ENCODE data around the gene RAPGEF6. TPM values are rescaled to one million over a fixed set of nuclear protein-coding genes. Genes with fewer than 3 reads are reported as not detected.

The RAPGEF6 gene
- total RNA-seq, 6 experiments from 2014 or later = 7.3 to 12.0 (median 10.2) TPM

DNA sequence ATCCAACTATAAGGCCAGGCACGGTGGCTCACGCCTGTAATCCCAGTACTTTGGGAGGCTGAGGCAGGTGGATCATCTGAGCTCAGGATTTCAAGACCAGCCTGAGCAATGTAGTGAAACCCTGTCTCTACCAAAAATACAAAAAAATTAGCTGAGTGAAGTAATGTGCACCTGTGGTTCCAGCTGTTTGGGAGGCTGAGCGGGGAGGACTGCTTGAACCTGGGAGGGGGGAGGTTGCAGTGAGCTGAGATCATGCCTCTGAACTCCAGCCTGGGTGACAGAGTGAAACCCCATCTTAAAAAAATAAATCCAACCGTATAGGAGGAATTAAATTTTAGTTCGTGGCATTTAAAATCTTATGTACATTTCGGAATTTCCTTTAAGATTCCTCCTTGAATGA lies 247.8 kb downstream of the RAPGEF6 start:
- Mint-ChIP-seq H3K4me1 (ENCODE audit: low read depth) (peaks cover 5% of the 10 kb centered on the region), H3K36me3 (ENCODE audit: low read depth) (no peaks in the 10 kb centered on the region; the same call in 1 of the 2 replicates), H3K4me3 (no peak overlapping the region), H3K9me3 (no peaks in the 10 kb centered on the region), H3K27me3 (ENCODE audit: insufficient read depth) (peaks cover 5% of the 10 kb centered on the region; the same call in 1 of the 2 replicates), H3K27ac (no peak overlapping the region)
- DNase-seq = no peak
- no peak for TF ChIP-seq CTCF (IDR thresholded peaks at IDR 0.05)

- peaks cover 10% of the 10 kb centered on the region for H3K4me1 Mint-ChIP-seq (ENCODE audit: low read depth)
- H3K9me3 Mint-ChIP-seq = no peaks in the 10 kb centered on the region
- H3K4me3 Mint-ChIP-seq = no peak overlapping the region
- TF ChIP-seq CTCF (IDR thresholded peaks at IDR 0.05) = no peak
- H3K36me3 Mint-ChIP-seq (ENCODE audit: low read depth) = peaks cover under 1% of the 10 kb centered on the region; the same call in 1 of the 2 replicates
- peaks cover 5% of the 10 kb centered on the region; the same call in 1 of the 2 replicates for H3K27me3 Mint-ChIP-seq (ENCODE audit: insufficient read depth)
- H3K27ac Mint-ChIP-seq = no peak overlapping the region
- DNase-seq = no peak
Measured at GRCh38 chr5:131386779-131387178, 248.2 kb downstream of the RAPGEF6 start.

- Mint-ChIP-seq H3K27me3 (ENCODE audit: insufficient read depth) (peaks cover 5% of the 10 kb centered on the region; the same call in 1 of the 2 replicates), H3K9me3 (no peaks in the 10 kb centered on the region), H3K36me3 (ENCODE audit: low read depth) (peaks cover 4% of the 10 kb centered on the region; the same call in 1 of the 2 replicates), H3K4me3 (no peak overlapping the region), H3K4me1 (ENCODE audit: low read depth) (peaks cover 15% of the 10 kb centered on the region), H3K27ac (no peak overlapping the region)
- TF ChIP-seq CTCF (IDR thresholded peaks at IDR 0.05) = no peak
- no peak for DNase-seq
Measured at GRCh38 chr5:131386124-131386523, 248.9 kb downstream of the RAPGEF6 start.

- H3K4me1 Mint-ChIP-seq (ENCODE audit: low read depth) = peaks cover 24% of the 10 kb centered on the region
- no peak for DNase-seq
- H3K27me3 Mint-ChIP-seq (ENCODE audit: insufficient read depth) = peaks cover 3% of the 10 kb centered on the region; the same call in 1 of the 2 replicates
- TF ChIP-seq CTCF (IDR thresholded peaks at IDR 0.05) = no peak
- H3K9me3 Mint-ChIP-seq = no peaks in the 10 kb centered on the region
- peaks cover 4% of the 10 kb centered on the region; the same call in 1 of the 2 replicates for H3K36me3 Mint-ChIP-seq (ENCODE audit: low read depth)
- no peak overlapping the region for H3K4me3 Mint-ChIP-seq
- H3K27ac Mint-ChIP-seq = no peak overlapping the region
Measured at GRCh38 chr5:131384616-131385214, 250.3 kb downstream of the RAPGEF6 start.

DNA sequence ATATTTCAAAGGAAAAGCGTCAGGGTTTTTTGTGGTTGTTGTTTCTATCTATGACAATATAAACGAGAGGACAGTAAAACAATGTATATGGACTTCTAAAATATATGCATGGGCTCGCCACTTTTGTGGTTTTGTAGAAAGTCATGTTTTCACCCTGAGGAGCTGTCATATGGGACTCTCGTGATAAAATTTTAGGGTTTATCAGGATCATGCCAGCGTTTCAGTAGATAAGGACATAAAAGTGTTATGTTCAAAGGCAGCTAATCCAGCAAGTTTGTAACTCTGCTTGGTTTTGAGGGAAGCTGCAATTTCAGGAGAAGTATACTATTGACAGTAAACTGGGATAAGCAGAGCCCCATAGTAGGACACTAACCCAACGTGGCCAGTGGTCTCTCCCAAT lies 250.9 kb downstream of the RAPGEF6 start:
- Mint-ChIP-seq H3K27ac (no peak overlapping the region), H3K4me1 (ENCODE audit: low read depth) (peaks cover 26% of the 10 kb centered on the region), H3K4me3 (no peak overlapping the region), H3K36me3 (ENCODE audit: low read depth) (peaks cover 4% of the 10 kb centered on the region; the same call in 1 of the 2 replicates), H3K27me3 (ENCODE audit: insufficient read depth) (peaks cover 3% of the 10 kb centered on the region; the same call in 1 of the 2 replicates), H3K9me3 (no peaks in the 10 kb centered on the region)
- no peak for TF ChIP-seq CTCF (IDR thresholded peaks at IDR 0.05)
- DNase-seq = no peak

Data from HFFc6 (cell line).